ENCODE data around the gene ELF2.
"Not testable (repeated sequence)": the region's sequence is repeated elsewhere in the genome, so short reads cannot be mapped to it uniquely, and the experiment has no call there.

The ELF2 gene

DNA sequence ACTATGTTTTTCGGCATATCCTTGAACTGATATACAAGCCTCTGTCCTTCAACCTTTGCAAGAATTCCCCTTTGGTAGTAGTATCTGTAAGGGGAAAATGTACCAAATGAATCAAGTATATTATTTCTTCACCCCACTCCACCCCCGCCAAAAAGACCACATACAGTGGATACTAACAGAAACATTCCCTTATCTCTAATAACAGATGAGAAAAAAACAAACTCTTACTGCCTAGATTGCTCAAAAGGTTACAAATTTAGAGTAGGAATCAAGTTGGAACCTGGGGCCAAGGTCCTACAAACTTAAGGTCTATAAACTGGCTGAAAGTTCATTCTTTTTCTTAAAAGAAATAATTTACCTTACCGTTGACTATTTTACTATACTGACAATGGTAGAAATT lies 116.4 kb downstream of the ELF2 start:
- no peak for DNase-seq

DNA sequence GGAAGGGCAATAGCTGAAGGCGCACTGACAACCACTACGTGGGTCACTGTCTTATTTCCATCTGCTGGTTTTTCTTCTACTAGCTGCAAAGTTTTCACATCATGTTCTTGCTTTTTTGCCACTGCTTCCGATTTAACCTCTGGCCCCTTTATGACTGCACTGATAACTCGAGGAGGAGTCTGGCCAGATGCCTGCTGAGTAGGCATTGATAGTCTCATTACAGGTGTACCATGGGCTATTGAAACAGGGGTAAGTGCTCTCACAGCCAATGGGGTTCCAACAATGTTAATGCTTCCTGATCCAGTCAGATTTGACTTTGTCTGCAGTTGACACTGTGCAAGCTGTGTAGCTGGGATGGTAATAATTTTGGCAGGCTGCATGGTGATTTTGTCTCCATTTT lies 118.0 kb downstream of the ELF2 start:
- DNase-seq, result not testable (repeated sequence)

DNA sequence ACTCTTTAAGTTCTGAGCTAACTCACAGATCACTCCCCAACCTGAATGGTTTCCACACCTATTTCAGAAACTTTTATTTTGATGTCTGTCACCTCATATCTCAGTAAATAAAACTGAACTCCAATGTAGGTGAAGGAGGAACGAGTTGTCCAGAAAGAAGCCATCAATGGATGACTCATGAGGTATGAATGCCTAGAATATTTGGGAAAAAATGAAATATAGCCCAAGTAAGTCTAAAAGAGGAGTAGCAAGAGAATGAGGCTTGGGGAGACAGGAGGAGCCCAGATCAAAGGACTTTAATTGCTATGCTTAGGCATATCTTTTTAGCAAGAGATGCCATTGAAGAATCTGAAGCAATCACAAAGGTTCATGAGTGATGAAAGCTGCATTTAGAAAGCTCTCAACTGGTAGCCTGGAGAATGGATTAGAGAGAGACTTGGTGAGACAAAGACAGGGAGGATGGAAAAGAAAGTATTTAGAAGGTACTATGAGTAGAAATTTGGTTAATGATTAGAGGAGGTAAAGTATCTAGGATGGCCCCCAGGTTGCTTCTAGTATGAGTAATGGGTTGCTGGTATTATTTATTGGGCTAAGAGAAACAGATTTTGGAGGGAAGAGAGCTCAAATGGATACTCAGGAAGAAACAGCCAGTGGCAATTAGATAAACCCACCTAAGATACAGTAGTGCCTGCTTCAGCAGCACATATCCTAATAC lies 122.1 kb downstream of the ELF2 start:
- no peak for DNase-seq

DNA sequence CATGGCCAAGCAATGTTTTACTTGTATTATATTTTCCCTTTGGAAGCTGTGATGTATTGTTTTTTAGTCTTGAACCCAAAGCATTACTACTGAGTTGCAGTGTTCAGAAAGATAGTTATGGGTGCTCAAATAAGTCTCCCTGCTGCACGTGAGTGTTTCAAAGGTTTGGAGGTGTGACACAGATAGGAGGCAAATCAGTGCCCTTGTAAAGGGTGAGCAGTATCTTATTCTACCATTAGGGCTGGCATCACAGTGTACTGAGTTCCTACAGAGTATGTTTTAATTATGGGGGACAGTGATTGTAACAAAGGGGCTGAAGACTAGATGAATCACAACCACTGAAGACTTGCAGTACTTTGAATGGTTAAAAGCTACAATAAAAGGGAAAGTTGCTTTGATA lies 123.1 kb downstream of the ELF2 start:
- DNase-seq, result no peak

DNA sequence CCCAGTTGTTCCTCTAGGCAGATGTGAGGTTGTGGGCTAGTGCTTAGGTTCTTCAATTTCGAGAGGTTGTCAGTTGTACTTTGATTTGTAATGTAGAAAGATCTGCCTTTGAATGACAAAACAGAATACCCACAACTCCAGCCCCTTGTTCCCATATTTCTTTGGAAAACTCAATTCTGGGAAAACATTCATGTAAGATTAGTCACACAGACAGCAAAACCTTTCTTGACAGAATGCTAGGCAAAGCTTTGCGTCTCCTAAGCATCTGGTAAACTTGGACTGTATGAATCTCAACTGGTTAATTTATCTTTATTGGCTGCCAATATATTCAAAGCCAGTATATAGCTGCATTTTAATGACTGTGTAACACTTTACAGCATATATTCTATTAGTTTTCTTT lies 126.6 kb downstream of the ELF2 start:
- DNase-seq, result no peak

DNA sequence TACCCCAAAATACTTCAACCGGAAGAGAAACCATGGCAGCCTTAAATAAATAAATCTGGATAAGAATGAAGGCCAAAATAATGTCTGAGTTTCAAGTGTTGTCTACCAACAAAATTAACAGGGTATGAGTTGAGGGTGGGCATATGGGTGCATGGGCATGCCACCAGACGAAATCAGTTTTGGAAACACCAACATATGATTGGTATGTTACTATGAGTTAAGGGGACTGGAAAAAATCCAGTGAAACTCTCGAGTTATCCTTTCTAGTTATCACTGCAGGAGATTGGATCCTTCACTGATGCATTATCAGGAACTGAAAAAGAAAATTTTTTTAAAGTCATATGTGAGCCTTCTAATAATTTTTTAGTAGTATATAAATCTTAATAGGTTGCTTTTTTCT lies 129.0 kb downstream of the ELF2 start:
- no peak for DNase-seq

DNA sequence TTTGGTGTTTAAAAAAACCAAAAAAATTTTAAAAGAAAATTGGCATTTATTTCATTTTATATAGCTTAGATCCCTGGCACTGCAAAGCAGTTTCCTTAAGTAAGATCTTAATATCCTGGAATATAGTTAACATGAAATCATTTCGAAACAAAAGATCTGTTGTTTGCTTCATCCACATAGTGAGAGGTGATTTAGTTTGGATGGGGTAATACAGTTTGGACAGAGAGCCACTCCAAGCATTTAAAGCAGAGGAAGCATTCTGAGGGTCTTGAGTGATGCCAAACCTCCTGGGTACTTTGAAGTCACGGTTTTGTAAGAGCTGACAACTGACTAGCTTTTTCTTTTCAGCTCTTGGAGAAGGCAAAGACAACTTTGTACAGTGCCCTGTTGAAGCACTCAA lies 132.7 kb downstream of the ELF2 start:
- no peak for DNase-seq

DNA sequence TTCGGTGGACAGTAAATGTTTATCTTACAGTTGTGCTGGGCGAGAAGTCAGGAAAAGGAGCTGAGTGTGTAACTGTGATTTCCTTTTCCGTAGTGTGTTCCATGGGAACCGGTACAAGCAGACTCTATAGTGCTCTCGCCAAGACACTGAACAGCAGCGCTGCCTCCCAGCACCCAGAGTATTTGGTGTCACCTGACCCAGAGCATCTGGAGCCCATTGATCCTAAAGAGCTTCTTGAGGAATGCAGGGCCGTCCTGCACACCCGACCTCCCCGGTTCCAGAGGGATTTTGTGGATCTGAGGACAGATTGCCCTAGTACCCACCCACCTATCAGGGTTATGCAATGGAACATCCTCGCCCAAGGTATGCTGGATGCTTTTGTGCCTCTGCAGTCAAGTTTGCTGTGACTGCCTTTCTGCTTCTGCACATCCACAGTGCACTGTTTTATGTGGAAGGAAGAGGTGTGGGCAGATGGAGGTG lies 134.0 kb downstream of the ELF2 start:
- DNase-seq, result peak; percentile 48

DNA sequence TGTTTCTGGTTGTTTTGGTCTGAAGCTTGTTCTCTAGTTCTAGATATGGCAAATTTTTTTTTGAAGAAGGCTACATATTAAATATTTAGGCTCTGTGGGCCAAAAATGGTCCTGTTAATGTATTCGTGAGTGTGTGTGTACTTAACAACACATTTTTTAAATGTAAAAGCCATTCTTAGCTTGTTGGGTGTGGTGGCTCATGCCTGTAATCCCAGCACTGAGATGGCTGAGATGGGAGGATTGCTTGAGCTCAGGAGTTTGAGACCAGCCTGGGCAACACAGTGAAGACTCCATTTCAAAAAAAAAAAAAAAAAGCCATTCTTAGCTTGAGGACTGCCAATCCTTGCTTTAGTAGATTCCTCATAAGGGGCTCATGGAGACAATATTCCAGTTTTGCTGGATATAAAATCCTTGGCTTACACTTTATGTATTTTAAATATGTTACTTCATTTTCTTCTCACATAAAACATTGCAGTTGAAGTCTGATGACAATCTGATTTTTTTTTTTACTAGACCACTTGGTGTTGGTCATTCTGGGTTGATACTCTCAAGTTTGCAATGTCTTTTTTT lies 138.1 kb downstream of the ELF2 start:
- DNase-seq, result no peak

DNA sequence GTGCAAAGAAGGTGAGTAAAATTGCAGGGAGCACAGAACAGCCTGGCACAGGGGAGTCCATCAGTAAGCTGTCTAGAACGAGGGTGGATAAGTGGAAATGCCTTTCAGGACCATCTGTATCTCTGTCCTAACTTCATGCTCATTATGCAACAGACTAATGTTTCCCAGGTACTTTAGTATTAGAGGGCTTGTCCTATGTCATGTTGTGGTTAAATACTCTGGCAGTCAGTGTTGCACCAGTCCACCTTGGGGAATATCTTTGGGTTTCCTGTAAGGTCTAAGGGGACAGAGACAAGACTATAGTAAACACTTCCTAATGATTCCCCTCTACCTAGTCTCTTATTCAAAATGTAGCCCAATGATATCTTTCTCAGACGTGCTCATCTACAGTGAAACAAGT lies 140.1 kb downstream of the ELF2 start:
- DNase-seq, result no peak

DNA sequence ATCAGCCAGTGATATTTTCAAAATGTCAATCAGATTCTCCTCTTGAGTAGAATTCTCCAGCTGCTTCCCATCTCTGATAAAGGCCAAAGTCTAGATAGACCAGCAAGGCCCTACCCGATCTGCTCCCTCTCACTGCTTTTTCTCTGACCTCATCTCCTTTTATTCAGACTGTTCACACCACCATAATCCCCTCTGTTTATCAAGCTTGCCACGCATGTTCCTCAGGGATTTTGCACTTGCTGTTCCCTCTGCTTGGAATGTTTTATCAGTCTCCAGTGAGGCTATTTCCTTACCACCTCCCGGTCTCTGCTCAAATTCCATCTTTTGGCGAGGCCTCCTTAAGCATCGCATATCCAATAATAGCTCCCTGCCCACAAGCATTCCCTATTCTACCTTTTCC lies 141.4 kb downstream of the ELF2 start:
- DNase-seq, result no peak

DNA sequence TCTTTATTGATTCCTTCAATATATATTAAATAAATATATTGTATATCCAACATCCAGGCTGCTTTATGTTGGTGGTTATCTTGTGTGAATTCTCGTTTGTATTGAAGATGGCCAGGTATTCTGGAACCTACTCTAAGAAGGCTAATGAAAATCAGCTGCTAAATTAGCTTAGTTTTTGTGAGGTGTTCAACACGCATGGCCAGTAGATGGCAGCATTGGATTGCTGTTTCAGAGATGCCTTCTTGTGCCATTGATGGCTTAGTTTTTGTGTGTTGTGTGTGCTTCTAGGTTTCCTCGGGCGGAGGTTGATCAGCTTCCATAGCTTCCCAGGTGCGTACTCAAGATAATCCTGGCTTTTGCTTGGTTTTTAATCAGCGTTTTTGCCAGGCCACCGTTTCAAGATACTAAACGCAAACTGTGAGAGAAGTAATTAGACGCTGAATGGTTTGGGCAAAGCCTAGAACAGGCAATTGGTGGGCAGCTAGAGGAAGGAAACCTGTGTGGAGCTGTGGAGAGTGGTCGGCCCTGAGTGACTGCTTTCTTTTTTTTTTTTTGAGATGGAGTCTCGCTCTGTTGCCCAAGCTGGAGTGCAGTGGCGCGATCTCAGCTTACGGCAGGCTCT lies 146.3 kb downstream of the ELF2 start:
- no peak for DNase-seq

DNA sequence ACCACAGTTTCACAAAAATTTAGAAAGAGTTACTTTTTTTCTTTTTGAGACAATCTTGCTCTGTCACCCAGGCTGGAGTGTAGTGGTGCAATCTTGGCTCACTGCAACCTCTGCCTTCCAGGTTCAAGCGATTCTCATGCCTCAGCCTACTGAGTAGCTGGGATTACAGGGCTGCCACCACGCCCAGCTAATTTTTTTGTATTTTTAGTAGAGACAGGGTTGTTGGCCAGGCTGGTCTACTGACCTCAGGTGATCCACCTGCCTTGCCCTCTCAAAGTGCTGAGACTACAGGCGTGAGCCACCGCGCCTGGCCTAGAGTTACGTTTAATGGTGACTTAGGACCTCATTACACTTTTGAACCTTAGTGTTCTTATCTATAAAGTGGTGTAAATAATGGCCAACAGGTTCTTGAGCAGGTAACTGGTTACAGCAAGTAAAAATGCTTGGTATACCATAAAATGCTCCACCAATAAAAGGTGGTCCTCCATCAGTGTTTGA lies 147.1 kb downstream of the ELF2 start:
- DNase-seq, result not testable (repeated sequence)

DNA sequence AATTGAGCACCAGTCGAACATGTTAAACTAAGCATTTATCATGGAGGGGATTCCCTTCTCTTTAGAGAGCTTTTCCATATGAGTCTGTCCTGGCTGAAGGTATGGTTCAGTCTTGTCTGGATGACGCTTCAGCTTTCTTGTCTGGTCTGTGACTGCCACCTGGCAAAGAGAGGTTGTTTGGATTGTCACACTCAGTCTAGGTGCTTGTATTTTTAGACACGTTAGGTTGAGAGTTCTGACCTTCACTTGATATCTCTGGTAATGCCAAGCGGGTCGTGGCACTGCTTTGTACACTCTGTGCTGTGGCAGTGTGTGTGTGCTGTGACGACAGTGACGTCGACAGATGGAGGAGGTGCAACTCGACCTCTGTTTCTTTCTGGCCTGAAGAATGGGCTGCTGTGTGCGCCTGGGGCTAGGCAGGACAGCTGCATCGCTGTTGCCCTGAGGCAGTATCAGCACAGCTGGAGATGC lies 148.8 kb downstream of the ELF2 start:
- no peak for DNase-seq

DNA sequence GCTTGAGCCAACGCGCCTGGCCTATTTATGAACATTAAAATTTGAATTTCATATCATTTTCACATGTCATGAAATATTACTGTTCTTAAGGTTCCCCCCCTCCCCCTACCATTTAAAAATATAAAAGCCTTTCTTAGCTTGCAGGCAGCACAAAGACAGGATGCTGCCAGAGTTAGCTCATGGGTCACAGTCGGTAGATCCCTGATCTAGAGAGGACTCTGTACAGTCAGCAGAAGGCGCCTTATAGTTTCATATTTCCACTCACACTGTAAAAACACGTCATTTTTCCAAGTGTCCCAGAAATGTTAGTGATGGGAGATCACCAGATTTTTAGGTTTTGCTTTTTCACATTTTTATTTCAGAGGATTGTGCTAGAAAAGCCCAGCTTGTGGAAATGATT lies 149.2 kb downstream of the ELF2 start:
- DNase-seq, result no peak

DNA sequence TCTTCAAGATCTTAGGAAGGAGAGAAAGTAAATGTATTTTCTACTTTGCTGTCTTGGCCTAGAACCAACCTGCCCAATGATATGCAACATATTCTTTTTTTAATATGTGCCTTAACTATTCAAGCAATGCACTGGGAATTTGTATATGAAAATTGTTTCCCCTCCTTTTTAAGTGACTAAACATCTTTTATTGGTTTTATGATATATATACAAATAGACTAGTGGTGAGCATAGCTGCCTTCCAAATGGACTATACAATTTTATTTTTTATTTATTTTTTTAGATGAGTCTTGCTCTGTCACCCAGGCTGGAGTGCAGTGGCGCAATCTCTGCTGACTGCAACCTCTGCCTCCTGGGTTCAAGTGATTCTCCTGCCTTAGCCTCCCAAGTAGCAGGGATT lies 151.2 kb downstream of the ELF2 start:
- DNase-seq, result no peak

DNA sequence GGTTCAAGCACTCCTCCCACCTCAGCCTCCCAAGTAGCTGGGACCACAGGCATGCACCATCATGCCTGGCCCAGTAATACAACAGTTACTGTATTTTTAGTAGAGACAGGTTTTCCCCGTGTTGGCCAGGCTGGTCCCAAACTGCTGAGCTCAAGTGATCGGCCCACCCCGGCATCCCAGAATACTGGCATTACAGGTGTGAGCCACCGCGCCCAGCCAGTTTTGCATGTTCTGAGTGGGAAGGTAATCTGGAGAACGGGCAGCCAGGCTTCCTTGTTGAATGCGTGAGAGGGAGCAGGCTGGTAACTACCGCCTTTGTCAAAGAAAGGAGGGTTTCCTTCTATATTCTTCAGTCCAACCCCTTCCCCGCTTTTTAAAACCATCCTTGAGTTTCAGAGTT lies 152.3 kb downstream of the ELF2 start:
- DNase-seq, result no peak

DNA sequence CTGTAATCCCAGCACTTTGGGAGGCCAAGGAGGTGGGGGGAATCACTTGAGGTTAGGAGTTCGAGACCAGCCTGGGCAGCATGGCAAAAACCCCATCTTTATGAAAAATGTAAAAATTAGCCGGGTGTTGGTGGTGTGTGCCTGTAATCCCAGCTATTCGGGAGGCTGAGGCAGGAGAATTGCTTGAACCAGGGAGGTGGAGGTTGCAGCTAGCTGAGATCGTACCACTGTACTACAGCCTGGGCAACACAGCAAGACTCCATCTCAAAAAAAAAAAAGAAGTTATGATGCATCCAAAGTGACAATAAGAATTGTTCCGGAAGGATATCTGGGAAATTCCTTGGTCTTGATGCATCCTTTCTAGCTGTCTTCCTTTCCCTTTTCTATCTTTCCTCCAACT lies 154.2 kb downstream of the ELF2 start:
- no peak for DNase-seq

DNA sequence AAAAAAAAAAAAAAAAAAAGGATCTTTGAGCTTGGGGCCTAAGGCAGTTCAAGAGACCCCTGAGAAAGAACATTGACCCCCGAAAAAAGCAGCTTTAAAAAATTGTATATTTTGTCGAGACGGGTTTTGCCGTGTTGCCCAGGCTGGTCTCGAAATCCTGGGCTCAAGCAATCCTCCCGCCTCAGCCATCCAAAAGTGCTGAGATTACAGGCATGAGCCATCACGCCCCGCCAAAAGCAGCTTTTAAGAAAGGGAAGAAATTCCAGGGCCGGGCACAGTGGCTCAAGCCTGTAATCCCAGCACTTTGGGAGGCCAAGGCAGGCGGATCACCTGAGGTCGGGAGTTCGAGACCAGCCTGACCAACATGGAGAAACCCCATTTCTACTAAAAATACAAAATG lies 155.9 kb downstream of the ELF2 start:
- DNase-seq, result not testable (repeated sequence)

DNA sequence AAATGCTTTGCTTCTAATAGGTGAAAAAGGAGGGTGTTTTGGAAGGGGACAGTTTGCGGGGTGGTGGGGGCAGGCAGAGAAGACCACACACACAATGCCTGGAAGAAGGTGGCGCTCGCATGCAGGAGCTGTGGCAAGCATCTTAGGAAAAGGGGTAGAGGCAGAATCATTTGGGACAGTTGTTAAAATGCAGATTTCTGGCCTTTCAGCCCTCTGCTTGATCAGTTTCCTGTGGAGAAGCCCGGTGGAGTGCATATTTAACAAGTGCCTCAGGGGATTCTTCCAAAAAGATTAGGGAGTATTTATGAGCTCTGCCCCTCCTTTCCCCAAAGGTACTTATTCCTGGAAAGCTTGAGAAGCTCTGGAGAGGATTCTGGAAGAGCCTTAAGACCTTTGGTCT lies 156.6 kb downstream of the ELF2 start:
- DNase-seq, result peak; percentile 12

DNA sequence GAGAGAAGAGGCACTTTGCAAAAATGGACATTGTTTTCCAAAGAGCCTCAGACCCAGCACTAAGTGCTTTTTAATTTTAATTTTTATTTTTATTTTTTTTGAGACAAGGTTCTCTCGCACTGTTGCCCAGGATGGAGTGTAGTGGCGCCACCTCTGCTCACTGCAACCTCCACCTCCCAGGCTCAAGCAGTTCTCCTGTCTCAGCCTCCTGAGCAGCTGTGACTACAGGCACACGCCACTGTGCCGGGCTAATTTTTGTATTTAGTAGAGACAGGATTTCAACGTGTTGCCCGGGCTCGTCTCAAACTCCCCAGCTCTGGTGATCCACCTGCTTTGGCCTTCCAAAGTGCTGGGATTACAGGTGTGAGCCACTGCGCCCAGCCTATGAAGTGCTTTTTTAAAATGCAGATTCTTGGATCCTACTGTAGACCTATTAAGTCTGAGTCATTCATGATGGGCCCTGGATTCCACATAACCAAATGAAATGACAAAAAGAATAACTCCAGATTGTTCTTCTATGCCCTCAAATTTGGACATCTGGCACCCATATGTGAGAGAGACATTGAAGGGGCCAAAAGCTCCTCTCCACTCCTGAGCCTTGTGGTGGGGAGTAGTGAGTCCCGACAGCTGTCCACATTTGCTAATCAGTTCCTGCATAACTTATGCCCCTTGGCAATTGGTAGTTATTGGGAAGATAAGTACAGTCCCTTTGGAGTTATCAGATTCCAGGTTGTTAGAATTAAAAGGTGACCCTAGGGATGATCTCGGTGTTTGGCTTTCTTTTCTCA lies 157.9 kb downstream of the ELF2 start:
- peak; percentile 75 for DNase-seq

DNA sequence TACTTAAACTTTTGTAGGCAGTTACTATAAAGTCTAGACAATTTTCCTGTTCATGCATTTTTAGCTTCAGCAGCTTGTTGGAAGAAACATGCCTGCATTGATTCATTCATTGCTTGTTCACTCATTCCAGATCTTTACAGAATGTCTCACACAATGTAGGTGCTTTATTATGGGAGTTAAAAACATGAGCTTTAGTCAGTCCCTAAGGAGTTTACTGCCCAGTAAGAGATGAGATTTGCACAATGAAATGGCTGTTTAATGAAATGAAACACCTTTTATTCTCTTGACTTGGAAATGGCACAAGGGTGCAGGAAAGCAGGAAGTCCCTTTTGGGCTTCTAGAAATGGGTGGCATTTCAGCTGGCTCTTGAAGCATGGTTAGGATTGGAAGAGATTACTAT lies 158.5 kb downstream of the ELF2 start:
- DNase-seq, result no peak

DNA sequence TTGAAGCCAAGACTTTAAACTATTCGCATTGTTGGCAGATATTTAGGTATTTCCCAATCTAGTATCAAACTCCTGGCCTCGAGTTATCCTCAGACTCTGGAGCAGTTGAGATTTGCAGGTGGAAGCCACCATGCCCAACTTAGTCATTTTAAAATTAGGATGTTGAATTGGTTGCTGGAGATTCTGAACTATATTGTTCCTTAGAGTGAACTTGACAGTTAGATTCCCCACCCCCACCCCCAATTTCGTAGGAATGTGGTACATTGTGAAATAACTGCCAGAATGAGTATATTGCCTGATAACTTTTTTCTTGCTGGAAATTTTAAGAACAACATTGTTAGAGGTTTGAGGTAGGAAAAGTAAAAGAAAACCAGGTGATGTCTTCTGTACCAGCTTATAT lies 159.2 kb downstream of the ELF2 start:
- no peak for DNase-seq
